Adrenal gland (tissue), 5 donors: Measurements from ENCODE around the gene MEIS3.

Experiments used
- CTCF ChIP-seq, 6 experiments: fragments of 450-650 bp in 4 of 6; fragments of 200-600 bp in 2 of 6; sonication (generic) in 1 of 6; IDR thresholded peaks; 1 replicate in 5 of 6; 2 replicates in 1 of 6; pipeline versions ENCODE4 v1.5.1 to v1.8.0; 2016 to 2021; ENCODE audit warnings: antibody characterized with exemption in 6 of 6, mild to moderate bottlenecking in 2 of 6, moderate library complexity in 1 of 6
- POLR2A ChIP-seq, 2 donors: fragments of 450-650 bp; IDR thresholded peaks; one replicate each; pipeline ENCODE4 v1.6.1; 2017; ENCODE audit warnings: antibody characterized with exemption in 2 of 2, mild to moderate bottlenecking in 2 of 2, moderate library complexity in 1 of 2
- donor health status: DM: no; HTN: no; CAD: no.

- TF ChIP-seq CTCF (IDR thresholded peaks at IDR 0.05) (no peak), POLR2A (IDR thresholded peaks at IDR 0.05) (no peak)
These were observed 16.8 kb downstream of the MEIS3 start for GRCh38 chr19:47402504-47402903.
